Dedifferentiated amniotic fluid mesenchymal stem cell (primary cell): ENCODE data around the gene DLG2.

Experiments
- DNase-seq: peaks from one replicate; pipeline ENCODE4 v3.0.0-alpha.2; 2016; ENCODE audit errors: extremely low spot score

Gene DLG2

GRCh38 chr11:83542861-83543260 is 2084.3 kb downstream of the DLG2 start:
- no peak for DNase-seq

GRCh38 chr11:83540728-83541127 is 2086.4 kb downstream of the DLG2 start:
- DNase-seq, result no peak

DNA sequence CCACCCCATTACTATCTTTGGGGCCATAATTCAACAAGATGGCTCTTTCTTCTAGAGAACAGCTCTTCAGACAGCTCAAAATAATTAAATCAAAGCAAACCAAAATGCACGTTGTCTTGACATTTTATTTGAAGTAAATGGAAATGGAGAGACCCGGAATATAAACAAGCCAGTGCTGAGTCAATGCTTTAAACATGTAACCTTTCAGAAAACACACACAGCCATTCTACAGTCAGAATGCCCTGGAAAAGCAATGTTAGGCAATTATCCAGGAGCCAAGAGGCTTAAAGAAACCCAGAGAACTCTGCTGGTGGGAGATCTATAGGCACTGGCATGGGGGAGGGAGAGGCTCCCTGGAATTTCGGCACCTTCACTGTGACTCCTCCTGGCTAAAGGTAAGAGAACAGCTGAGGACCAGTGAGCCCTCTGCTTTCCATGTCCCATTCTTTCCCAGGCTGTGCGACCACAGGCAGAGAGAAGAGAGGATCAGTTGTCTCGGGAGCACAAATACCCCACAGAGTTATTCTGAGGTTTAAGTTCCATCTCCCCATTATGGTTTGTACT is 2086.9 kb downstream of the DLG2 start:
- DNase-seq, result no peak

DNA sequence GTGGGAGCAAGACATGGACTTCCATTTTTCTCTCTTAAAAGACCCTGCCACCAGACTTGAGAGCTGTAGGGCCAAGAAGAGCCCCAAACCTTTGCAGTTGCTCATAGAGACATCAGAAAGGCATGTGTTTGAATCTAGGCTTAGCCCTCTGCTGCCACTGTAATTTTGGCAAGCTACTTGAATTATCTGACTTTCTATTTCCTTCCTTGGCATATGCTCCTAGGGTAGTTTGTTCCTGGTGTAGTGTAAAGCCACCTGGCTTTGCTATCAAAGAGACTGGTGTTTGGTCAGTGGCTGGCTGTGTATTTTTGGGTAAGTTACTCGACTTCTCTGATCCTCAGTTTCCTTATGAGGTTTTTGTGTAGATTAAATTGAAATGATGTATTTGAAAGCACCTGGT is 2088.9 kb downstream of the DLG2 start:
- DNase-seq, result no peak

DNA sequence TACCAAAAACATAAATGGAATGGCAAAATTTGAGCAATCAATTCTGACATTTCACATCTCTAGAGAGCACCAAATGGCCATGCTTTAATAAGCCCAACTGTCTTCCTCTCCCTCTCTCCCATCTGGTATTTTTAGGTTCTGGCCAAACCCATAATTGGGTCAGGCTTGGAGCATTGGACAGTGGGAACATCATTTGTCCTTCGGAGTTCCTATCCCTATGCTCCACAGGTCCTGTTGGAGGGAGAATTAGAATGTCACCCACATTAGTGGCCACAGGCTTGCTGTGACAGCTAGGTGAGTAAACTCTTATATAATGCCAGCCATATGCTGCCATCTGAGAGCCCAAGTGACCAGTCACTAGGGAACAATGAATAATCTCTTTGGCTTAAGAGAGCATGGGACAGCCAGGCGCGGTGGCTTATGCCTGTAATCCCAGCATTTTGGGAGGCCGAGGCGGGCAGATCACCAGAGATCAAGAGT is 2090.0 kb downstream of the DLG2 start:
- DNase-seq, result no peak

- no peak for DNase-seq
Observed at GRCh38 chr11:83533166-83533565, 2094.0 kb downstream of the DLG2 start.

DNA sequence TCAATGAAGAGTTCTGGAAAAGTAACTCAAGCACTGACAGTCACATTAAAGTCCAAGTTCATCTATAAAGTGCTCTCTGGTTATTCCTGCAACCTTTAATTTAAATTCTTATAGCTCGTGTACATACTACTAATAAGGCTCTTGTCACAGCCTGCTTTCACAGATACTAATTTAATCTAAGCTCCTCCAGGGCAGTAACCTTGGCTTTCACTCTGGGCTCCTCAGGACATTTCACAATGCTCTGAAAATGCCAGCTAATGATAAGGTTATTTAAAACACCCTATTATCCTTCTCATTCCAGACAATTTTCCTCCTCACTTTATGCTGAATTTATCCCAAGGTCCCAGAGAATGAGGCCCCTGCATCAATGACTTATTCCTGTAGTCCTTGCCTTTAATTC is 2098.3 kb downstream of the DLG2 start:
- DNase-seq, result no peak

DNA sequence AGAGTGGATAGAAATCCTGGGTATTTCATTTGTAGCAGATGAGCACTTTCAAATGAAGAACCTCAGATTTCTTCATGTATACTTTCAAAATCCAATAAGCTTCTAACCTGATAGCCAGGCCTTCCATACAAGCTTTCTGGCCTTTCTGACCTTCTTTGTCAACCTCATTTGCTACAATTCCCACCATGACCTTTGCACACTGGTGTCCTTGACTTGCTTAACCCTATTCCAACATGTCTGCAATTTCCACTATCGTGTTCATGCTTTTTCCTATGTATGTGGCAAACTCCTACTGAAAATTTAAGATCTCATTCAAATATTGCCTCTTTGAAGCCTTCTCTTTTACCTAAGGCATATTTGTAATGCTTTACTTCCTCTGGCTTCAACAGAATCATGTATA is 2098.9 kb downstream of the DLG2 start:
- DNase-seq, result no peak

DNA sequence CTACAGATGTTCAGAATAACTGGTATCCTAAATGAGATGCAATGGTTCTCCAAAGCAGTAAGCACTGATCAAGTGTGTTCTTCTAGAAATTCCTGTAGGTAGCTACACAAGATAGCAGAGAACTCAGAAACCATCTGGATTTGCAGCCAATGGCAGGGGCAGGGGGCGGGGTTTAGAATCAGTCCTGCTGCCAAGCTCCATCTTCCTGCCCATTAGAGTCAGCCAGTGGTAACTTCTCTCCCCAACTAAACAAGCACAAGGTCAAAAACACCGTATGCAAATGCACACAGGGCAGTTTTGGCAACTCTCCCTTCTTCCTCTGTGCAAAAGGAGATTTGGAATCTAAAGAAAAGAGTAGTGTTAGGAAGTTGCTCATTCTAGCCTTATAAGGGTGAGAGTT is 2103.5 kb downstream of the DLG2 start:
- DNase-seq, result no peak

GRCh38 chr11:83522911-83523310 is 2104.2 kb downstream of the DLG2 start:
- no peak for DNase-seq

DNA sequence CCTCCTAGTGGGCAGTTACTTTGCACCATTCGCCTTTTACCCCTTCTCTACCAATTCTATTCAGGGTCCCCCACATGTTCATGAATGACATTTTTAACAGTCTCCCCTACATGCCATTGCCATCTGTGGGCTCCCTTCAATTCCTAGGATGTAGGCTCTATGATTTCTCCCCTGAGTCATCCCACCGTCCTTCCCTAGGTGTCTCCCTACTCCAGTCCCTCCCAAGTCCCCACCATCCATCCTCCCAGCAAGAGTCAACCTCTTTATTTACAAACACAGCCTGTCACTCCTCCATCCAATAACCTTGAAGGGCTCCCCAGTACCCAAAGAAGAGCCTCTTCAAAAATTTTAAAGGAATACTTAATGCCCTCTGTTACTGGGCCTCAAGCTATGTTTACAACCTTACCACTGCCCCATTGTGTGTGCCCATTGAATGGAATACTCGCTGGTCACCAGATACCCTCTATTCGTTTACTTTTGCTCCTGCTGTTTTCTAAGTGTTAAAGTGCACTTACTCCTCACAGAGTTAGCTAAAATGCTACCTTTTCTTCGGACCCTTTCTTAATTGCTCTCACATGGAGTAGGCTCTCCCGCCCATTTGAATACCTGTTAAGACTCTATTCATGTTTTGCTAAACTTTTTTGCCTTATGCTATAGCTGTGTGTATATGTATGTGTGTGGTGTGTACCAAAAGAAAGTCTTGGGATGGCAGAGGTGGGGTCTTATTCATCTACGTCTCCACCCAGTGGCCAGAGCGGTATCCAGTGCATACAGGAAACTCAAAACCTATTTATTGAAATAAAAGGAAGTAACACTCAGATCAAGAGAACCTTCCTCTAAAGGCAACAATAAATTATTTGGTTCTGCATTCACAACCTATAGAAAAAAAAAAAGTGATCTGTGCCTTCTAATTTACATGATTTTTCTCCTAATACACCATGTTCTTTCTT is 2105.2 kb downstream of the DLG2 start:
- no peak for DNase-seq

DNA sequence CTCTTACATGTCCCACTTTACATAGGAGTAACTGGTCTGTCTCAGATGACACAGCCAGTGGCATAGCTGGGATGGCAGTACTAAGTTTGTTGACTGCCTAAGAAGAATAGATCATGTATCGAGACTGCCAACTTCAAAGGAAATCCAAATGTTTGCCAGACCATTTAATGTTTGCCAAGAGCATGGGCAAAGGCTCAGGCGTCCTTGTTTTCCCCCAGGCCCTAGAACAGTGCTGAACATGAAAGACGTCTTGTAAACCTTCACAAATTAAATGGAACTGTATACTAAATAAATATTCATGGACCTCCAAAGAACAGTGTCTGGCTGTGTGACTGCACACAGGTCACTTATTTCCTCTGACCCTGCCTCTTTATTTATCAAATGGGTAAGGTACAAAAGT is 2106.3 kb downstream of the DLG2 start:
- no peak for DNase-seq

DNA sequence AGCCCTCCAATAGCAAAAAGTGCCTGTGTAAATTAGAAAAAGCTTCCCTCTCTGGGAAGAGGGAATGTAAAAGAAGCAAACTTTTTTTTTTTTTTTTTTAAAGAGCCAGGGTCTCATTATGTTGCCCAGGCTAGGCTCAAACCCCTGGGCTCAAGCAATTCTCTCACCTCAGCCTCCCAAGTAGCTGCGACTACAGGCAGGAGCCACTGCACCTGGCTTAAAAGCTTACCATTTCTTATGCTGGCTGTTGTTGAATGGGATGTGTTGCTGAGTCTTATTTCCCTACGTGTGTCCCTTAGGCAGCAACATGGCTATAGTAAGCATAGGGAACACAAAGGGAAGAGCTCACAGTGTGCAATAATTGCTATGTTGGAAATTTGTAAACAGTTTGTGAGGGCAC is 2115.5 kb downstream of the DLG2 start:
- no peak for DNase-seq

- DNase-seq, result no peak
Observed at GRCh38 chr11:83510530-83511460, 2116.3 kb downstream of the DLG2 start.

GRCh38 chr11:83508804-83509203 is 2118.3 kb downstream of the DLG2 start:
- no peak for DNase-seq

- DNase-seq, result no peak
Observed at GRCh38 chr11:83502041-83502440, 2125.1 kb downstream of the DLG2 start.

DNA sequence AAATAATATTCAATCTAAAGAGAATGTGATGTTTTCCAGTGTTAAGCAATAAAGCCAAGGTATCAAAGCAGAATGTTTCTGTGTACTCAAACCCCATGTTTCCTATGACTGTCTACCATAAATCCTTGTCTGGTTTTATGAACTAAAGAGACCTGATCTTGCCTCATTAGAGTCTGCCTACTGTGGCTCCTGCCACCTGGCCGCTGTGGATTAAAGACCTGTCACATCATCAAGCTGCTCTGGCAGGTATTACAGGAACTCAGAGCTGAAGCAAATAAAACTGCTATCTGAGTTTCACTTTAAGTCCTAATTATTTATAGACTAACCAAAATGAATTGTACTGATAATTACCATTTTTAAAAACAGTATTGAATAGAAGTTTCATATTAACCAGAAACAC is 2133.2 kb downstream of the DLG2 start:
- DNase-seq, result no peak

- no peak for DNase-seq
Observed at GRCh38 chr11:83493034-83493433, 2134.1 kb downstream of the DLG2 start.

GRCh38 chr11:83483808-83484207 is 2143.3 kb downstream of the DLG2 start:
- no peak for DNase-seq

GRCh38 chr11:83480811-83481210 is 2146.3 kb downstream of the DLG2 start:
- DNase-seq, result no peak

DNA sequence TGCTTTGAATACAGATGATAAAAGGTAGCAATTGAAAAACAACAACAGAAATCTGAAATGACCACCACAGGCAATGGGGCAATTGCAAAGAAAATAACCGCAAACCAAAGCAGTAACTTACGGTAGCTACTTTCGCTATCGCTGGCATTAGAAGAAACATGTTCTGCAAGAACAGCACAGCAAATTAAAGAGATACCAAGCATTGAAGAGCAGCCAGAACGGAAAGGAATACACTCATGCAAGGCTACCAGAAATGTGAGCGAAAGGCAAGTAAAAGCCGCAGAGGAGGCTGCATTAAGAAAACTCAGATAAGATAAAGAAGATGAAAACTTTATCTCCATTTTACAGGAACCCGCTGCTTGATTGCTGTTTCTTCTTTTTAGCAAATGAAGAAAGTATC is 2146.9 kb downstream of the DLG2 start:
- DNase-seq, result no peak

DNA sequence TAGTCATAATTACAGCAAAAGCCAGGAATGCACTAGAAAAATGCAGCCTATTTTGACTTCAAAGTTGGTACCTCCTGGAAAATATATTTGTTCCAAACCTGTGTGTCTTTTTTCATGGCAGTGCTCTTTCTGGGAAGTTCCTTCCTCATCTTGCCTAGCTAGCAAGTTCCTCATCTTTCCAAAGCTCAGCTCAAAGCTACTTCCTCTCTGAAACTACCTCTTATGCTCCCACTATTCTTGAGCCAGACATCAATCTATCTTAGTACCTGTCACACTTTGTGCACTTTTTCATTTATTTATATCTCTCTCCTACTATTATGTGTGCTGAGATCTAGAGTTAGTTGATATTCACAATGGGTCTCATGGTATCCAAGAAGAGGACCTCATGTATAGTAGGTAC is 2149.4 kb downstream of the DLG2 start:
- no peak for DNase-seq
